Ascending aorta (tissue), 2 donors: ENCODE results near the gene SLC25A19. TPM values are rescaled to one million over a fixed set of nuclear protein-coding genes. Genes with fewer than 3 reads are reported as not detected.
"Not testable (repeated sequence)": the region's sequence is repeated elsewhere in the genome, so short reads cannot be mapped to it uniquely, and the experiment has no call there.

ENCODE experiments used
- DNase-seq, 2 donors: peaks; one replicate each; pipeline ENCODE4 v3.0.0-alpha.2; 2019; ENCODE audit warnings: low spot score in 2 of 2
- H3K27ac ChIP-seq, 2 donors: fragments of 200-600 bp; sonication (generic); one replicate each; pipeline ENCODE4 v1.5.1; 2016 to 2017; ENCODE audit warnings: mild to moderate bottlenecking in 1 of 2
- H3K27me3 ChIP-seq: fragments of 200-600 bp; sonication (generic); one replicate; pipeline ENCODE4 v1.5.1; 2017
- H3K36me3 ChIP-seq, 2 donors: fragments of 200-600 bp; sonication (generic); one replicate each; pipeline ENCODE4 v1.5.1; 2016
- H3K4me1 ChIP-seq, 2 donors: fragments of 200-600 bp; sonication (generic); one replicate each; pipeline ENCODE4 v1.5.1; 2016 to 2017; ENCODE audit warnings: mild to moderate bottlenecking in 1 of 2
- H3K4me3 ChIP-seq, 2 donors: fragments of 200-600 bp; sonication (generic); one replicate each; pipeline ENCODE4 v1.5.1; 2016 to 2017; ENCODE audit warnings: mild to moderate bottlenecking in 1 of 2
- H3K9me3 ChIP-seq, 2 donors: fragments of 200-600 bp; sonication (generic); one replicate each; pipeline ENCODE4 v1.5.1; 2016
- intact Hi-C: fragments of 100-400 bp; cut with DNase I; formaldehyde crosslinking; loops from one replicate; pipeline ENCODE4 v1.15.1; 2023
- total RNA-seq: library from RNA; depleted of rRNA; stranded (reverse); fragments of >200 nt; gene quantifications from one replicate; pipeline ENCODE4 v1.1.0, GENCODE V29; 2016
- TF ChIP-seq, protein P1 (sequence below), 3 experiments: fragments of 200-600 bp in 2 of 3; fragments of 450-650 bp in 1 of 3; sonication (generic) in 2 of 3; IDR thresholded peaks; one replicate each; pipeline ENCODE4 v1.5.1; 2016 to 2019; ENCODE audit warnings: antibody characterized with exemption in 3 of 3, mild to moderate bottlenecking in 1 of 3, moderate library complexity in 1 of 3

SLC25A19 gene
- total RNA-seq, 1 donor from 2014 or later = 1.3 TPM

DNA sequence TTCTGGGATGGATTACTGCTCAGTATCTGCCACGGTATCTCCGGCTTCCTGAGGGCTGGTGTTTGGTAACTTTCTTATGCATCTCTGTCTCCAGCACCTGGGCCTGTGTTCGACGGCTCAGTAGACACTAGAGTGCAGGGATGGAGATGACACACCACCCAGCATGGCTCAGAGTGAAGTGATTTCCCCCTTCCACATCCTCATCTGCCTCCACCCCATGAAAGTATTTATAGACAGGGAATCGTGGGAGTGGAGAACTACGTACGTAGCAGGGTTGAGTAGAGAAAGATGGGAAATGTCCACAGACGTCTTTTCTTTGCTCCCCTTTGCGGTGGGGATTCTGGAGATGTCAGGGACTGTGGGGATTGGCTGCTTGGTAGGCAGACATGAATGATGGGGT is 11.8 kb upstream of the SLC25A19 start:
- TF ChIP-seq, protein P1, sequence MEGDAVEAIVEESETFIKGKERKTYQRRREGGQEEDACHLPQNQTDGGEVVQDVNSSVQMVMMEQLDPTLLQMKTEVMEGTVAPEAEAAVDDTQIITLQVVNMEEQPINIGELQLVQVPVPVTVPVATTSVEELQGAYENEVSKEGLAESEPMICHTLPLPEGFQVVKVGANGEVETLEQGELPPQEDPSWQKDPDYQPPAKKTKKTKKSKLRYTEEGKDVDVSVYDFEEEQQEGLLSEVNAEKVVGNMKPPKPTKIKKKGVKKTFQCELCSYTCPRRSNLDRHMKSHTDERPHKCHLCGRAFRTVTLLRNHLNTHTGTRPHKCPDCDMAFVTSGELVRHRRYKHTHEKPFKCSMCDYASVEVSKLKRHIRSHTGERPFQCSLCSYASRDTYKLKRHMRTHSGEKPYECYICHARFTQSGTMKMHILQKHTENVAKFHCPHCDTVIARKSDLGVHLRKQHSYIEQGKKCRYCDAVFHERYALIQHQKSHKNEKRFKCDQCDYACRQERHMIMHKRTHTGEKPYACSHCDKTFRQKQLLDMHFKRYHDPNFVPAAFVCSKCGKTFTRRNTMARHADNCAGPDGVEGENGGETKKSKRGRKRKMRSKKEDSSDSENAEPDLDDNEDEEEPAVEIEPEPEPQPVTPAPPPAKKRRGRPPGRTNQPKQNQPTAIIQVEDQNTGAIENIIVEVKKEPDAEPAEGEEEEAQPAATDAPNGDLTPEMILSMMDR (IDR thresholded peaks at IDR 0.05) = no peak
- H3K36me3 ChIP-seq = no peaks in the 10 kb centered on the region
- no peaks in the 10 kb centered on the region for H3K4me1 ChIP-seq
- H3K27ac ChIP-seq = no peak overlapping the region
- intact Hi-C loops = no loop called here
- no peaks in the 10 kb centered on the region for H3K27me3 ChIP-seq
- no peaks in the 10 kb centered on the region for H3K9me3 ChIP-seq
- H3K4me3 ChIP-seq = no peak overlapping the region
- no peak for DNase-seq

DNA sequence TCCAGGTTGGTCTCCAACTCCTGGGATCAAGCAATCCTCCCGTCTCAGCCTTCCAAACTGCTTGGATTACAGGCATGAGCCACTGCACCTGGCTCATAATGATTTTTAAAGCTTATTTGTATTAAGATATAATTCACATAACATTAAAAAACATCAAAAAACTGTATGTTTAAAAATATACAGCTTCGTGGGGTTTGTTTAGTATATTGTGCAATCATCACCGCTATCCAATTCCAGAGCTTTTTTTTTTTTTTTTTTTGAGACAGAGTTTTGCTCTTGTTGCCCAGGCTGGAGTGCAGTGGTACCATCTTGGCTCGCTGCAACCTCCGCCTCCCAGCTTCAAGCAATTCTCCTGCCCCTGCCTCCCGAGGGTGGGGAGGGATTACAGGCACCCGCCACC is 11.0 kb upstream of the SLC25A19 start:
- H3K36me3 ChIP-seq = no peaks in the 10 kb centered on the region
- H3K9me3 ChIP-seq = no peaks in the 10 kb centered on the region
- intact Hi-C loops = no loop called here
- H3K4me3 ChIP-seq = no peak overlapping the region
- H3K27ac ChIP-seq = no peak overlapping the region
- H3K27me3 ChIP-seq = no peaks in the 10 kb centered on the region
- H3K4me1 ChIP-seq = no peaks in the 10 kb centered on the region
- DNase-seq = no peak
- TF ChIP-seq, protein P1 (IDR thresholded peaks at IDR 0.05) = no peak

DNA sequence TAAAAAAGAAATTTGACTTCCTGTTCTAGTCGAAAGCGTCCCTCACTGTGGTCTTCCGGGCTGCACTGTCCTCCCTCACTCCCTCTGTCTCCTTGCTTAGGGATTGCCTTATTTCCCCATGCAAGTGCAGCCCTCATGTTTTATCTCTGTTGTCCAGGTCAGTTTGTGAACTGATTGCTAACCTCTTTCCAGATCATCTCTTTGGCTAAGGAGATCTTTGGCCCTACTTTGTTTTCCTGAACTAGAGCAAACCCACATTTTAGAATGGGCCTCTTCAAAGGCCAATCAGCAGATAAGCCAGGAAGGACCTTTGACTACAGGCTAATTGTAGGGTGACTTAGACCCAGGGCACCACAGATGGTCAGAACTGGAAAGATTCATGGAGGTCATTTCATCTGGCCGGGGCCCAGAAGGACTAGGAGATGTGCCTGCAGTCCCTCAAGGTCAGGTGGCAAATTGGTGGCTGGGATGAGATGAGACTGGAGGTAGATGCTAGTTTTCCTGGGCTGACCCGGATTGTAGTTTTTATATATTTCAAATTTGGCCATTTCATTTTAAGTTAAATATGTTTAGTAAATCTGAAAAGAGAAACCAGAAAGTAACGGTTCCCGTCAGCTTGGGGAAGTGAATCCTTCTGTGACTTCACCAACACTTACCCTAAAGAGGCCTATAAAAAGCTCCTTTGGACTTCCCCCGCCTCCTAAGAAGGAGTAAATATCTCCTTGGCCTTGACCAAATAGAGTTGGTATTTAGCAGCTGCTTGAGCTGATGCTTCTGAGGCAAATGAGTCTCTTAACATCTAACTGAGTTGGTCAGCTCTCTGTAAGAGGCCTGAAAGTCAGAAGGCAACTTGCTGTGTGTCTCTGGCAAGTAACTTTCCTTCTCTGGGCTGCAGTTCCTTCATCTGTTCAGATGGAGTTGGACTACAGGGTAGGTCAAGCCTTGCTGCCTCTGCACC is 6.2 kb upstream of the SLC25A19 start:
- Histone ChIP-seq H3K27ac (peak overlapping the region; percentile 34 to 41), H3K9me3 (no peaks in the 10 kb centered on the region)
- intact Hi-C loops = no loop called here

DNA sequence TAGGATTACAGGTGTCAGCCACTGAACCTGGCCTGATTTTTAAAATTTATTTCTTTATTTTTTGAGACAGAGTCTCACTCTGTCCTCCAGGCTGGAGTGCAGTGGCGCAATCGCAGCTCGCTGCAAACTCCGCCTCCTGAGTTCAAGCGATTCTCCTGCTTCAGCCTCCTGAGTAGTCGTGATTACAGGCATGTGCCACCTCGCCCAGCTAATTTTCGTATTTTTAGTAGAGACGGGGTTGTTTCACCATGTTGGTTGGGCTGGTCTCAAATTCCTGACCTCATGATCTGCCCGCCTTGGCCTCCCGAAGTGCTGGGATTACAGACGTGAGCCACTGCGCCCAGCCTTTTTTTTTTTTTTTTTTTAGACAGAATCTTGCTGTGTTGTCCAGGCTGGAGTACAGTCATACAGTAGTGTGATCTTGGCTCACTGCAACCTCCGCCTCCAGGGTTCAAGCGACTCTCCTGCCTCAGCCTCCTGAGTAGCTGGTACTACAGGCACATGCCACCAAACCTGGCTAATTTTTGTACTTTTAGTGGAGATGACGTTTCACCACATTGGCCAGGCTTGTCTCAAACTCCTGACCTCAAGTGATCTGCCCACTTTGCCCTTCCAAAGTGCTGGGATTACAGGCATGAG is 3.7 kb upstream of the SLC25A19 start:
- H3K9me3 ChIP-seq, H3K27ac ChIP-seq, intact Hi-C loops, H3K4me1 ChIP-seq, H3K27me3 ChIP-seq, H3K36me3 ChIP-seq, H3K4me3 ChIP-seq, DNase-seq: not testable (repeated sequence)

More for the DNA sequence above, 6.2 kb upstream of the SLC25A19 start:
- no peaks in the 10 kb centered on the region for H3K36me3 ChIP-seq
- no peak overlapping the region for H3K4me3 ChIP-seq
- no peak for DNase-seq
- no peaks in the 10 kb centered on the region for H3K27me3 ChIP-seq
- no peaks in the 10 kb centered on the region for H3K4me1 ChIP-seq
- TF ChIP-seq, protein P1 (IDR thresholded peaks at IDR 0.05) = no peak

DNA sequence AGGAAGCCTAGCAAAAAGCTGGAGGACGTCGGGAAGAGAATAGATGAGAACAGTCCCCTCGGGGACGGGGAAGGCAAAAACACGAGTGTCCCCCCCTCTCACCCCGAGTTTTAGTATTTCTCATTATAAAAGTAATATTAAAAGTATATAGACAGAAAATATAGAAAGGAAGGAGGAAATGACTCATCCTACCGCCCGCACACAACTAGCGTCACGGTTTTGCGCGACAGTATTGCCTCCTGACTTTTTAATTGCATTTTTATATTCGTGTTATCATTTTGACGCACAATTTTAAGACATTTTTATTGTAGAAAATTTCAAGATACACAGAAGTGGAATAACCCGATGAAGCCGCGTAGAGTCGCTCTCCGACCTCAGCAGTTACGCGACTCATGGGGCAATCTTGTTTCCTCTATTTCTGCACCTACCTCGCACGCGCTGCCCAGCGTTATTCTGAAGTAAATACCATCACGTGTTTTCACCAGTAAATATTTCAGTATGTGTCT is 652 bp upstream of the SLC25A19 start:
- DNase-seq = peak in 1 of 2 donors; percentile 80
- Histone ChIP-seq H3K4me3 (peak overlapping the region; percentile 69 to 80), H3K36me3 (peaks cover 0 to 7% of the 10 kb centered on the region in 2 donors), H3K27ac (peak overlapping the region; percentile 86 to 90), H3K4me1 (no peaks in the 10 kb centered on the region), H3K9me3 (no peaks in the 10 kb centered on the region), H3K27me3 (no peaks in the 10 kb centered on the region)
- TF ChIP-seq, protein P1 (IDR thresholded peaks at IDR 0.05) = peak in 1 of 3 experiments; percentile 37
- intact Hi-C loops = loop anchor here (1.0 kb wide), 3 partner anchors 19 to 377 kb away; partner anchors contain the start of genes GRB2, MIF4GD, RECQL5 and SAP30BP

DNA sequence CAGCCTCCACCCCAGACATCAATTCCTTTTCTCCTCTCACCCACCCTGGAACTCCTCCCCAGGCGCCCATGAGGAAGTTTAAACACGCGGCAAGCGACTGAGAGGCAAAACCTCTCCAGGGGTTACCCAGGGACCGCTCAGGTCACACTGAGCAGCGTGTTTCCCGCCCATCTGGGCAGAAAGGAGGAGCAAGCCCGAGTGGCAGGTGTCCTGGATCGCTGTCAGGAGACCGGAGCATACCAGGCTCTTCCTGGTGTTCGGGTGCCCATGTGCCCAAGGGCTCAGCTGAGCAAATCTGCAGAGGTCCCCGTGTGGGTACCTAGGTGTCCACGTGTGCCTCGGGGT is 491 bp downstream of the SLC25A19 start:
- Histone ChIP-seq H3K9me3 (no peaks in the 10 kb centered on the region), H3K36me3 (peaks cover 0 to 7% of the 10 kb centered on the region in 2 donors), H3K4me1 (no peaks in the 10 kb centered on the region), H3K27ac (peak overlapping the region; percentile 51 to 90), H3K4me3 (peak overlapping the region; percentile 69 to 80), H3K27me3 (no peaks in the 10 kb centered on the region)
- TF ChIP-seq, protein P1 (IDR thresholded peaks at IDR 0.05) = no peak
- DNase-seq = no peak
- intact Hi-C loops = loop anchor here (1.0 kb wide), 3 partner anchors 17 to 379 kb away; partner anchors contain the start of genes GRB2, MIF4GD, RECQL5 and SAP30BP
